Left ventricle myocardium inferior (tissue), 1 donor: ENCODE data around the gene ATOH8. TPM values are rescaled to one million over a fixed set of nuclear protein-coding genes. Genes with fewer than 3 reads are reported as not detected.
A peak's percentile ranks its signal among the peaks of the same experiment; 100 is the strongest.

Experiments
- DNase-seq: peaks from one replicate; pipeline ENCODE4 v3.0.0-alpha.2; 2020
- H3K27ac ChIP-seq: fragments of 200-600 bp; replicated peaks from 2 replicates; pipeline ENCODE4 v1.8.0; 2021
- H3K27me3 ChIP-seq: fragments of 200-600 bp; 2 replicates; pipeline ENCODE4 v1.8.0; 2021; ENCODE audit warnings: low read depth
- H3K36me3 ChIP-seq: fragments of 200-600 bp; 2 replicates; pipeline ENCODE4 v1.8.0; 2021
- H3K4me1 ChIP-seq: fragments of 200-600 bp; 2 replicates; pipeline ENCODE4 v1.8.0; 2021
- H3K4me3 ChIP-seq: fragments of 200-600 bp; 2 replicates; pipeline ENCODE4 v1.8.0; 2021; ENCODE audit warnings: mild to moderate bottlenecking, moderate library complexity
- H3K9me3 ChIP-seq: fragments of 200-600 bp; replicated peaks from 2 replicates; pipeline ENCODE4 v1.8.0; 2021
- intact Hi-C: fragments of 100-400 bp; cut with micrococcal nuclease; formaldehyde crosslinking; loops from one replicate; pipeline ENCODE4 v1.11.0; 2022
- total RNA-seq: library from RNA; stranded (reverse); fragmentation: NEBNext Ultra II Directional; extraction: Animal tissue kit (Norgen Biotek cat#: 25700); gene quantifications from one replicate; pipeline ENCODE4 v1.2.1, GENCODE V29; 2021
- TF ChIP-seq, protein P1 (sequence below): fragments of 200-600 bp; IDR thresholded peaks from 2 replicates; pipeline ENCODE4 v1.8.0; 2021; ENCODE audit warnings: antibody characterized with exemption, mild to moderate bottlenecking, borderline replicate concordance
- donor health status: DM: no; HTN: yes; CAD: no; lungs with severe emphysema.

Gene ATOH8
- total RNA-seq, 1 donor from 2014 or later = 23.3 TPM

GRCh38 chr2:85811180-85812093 is 57.6 kb downstream of the ATOH8 start:
- DNase-seq = peak; percentile 63
- Histone ChIP-seq H3K4me3 (peak overlapping the region; percentile 31), H3K27ac (peak overlapping the region; percentile 76), H3K27me3 (no peaks in the 10 kb centered on the region), H3K4me1 (peaks cover 25% of the 10 kb centered on the region), H3K36me3 (no peaks in the 10 kb centered on the region), H3K9me3 (no peaks in the 10 kb centered on the region)
- intact Hi-C loops = no loop called here
- TF ChIP-seq, protein P1, sequence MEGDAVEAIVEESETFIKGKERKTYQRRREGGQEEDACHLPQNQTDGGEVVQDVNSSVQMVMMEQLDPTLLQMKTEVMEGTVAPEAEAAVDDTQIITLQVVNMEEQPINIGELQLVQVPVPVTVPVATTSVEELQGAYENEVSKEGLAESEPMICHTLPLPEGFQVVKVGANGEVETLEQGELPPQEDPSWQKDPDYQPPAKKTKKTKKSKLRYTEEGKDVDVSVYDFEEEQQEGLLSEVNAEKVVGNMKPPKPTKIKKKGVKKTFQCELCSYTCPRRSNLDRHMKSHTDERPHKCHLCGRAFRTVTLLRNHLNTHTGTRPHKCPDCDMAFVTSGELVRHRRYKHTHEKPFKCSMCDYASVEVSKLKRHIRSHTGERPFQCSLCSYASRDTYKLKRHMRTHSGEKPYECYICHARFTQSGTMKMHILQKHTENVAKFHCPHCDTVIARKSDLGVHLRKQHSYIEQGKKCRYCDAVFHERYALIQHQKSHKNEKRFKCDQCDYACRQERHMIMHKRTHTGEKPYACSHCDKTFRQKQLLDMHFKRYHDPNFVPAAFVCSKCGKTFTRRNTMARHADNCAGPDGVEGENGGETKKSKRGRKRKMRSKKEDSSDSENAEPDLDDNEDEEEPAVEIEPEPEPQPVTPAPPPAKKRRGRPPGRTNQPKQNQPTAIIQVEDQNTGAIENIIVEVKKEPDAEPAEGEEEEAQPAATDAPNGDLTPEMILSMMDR = no peak

DNA sequence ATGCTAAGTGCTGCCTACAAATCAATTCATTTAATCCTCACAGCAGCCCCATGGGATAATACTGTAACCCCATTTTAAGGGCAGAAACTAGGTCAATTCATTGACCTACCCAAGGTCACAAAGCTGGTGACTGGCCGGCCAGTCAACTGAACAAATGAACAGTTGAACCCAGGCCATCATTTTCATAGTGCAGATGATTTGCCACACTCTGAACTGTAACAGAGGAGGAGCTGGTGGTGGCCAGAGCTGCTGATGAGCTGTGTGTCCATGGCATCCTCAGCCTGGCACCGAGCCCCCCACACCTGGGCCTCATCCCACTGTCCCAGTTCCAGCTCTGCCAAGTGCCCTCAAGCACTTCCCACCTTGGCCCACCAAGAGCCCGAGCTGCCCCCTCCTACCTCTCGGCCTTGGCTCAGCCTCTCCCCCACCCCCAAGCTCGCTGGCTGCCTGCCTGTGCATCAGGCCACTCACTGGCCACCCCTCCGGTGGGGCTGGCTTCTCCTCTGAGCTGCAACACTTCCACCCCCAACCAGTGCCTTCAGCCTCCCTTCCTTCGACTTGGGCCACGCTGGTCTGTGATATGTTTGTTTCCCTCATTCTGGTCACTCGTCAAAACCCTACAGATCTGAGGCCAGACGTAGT is 58.4 kb downstream of the ATOH8 start:
- Histone ChIP-seq H3K4me1 (peaks cover 25% of the 10 kb centered on the region), H3K9me3 (no peaks in the 10 kb centered on the region), H3K36me3 (no peaks in the 10 kb centered on the region), H3K27ac (peak overlapping the region; percentile 76), H3K4me3 (no peak overlapping the region), H3K27me3 (no peaks in the 10 kb centered on the region)
- TF ChIP-seq, protein P1 = no peak
- intact Hi-C loops = no loop called here
- DNase-seq = no peak

DNA sequence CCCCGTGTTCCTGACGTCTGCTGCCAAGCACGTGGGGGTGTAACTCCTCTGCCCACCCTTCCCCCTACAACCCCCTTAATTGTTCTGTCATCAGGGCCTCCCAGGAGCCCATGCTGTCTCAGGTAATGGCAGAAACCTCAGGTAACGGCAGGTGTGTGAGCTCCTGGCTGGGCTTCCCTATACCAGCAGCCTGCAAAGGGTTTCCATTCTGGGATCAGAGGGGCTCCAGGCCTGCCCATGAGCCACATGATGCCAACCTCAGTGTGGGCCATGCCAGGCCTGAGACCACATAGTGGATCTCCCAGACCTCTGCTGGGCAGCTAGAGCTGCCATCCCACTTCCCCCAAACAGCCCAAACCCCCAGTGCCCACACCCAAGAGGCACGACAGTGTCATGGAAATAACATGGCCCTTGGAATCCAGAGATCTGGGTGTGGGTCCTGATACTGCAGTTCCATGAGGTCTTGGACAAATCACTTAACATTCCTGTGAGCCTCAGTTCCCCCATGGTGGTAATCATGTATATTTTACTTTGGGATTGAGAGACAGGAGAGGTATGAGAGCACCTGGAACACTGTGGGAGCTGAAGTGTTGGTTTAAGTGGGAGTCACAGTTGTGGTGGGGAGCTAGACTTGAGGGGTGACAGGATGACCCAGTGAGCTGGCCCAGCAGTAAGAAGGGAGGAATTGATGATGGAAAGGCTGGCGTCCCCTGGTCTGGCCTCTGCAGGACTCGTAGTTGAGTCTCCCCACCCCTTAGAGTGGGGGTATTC is 59.6 kb downstream of the ATOH8 start:
- TF ChIP-seq, protein P1 = no peak
- no peak for DNase-seq
- Histone ChIP-seq H3K36me3 (no peaks in the 10 kb centered on the region), H3K4me1 (peaks cover 25% of the 10 kb centered on the region), H3K9me3 (no peaks in the 10 kb centered on the region), H3K27me3 (no peaks in the 10 kb centered on the region), H3K4me3 (no peak overlapping the region), H3K27ac (no peak overlapping the region)
- intact Hi-C loops = no loop called here

GRCh38 chr2:85813982-85814801 is 60.4 kb downstream of the ATOH8 start:
- Histone ChIP-seq H3K27ac (no peak overlapping the region), H3K36me3 (no peaks in the 10 kb centered on the region)
- peak; percentile 91 for DNase-seq

More at GRCh38 chr2:85813982-85814801, 60.4 kb downstream of the ATOH8 start:
- TF ChIP-seq, protein P1 = peak; percentile 97
- Histone ChIP-seq H3K9me3 (no peaks in the 10 kb centered on the region), H3K4me1 (peaks cover 25% of the 10 kb centered on the region), H3K4me3 (no peak overlapping the region), H3K27me3 (no peaks in the 10 kb centered on the region)
- intact Hi-C loops = loop anchor here (2.0 kb wide), 1 partner anchor 85 kb away; no protein-coding TSS in a partner anchor
